ENCODE measurements around the gene RCSD1. TPM values are rescaled to one million over a fixed set of nuclear protein-coding genes. Genes with fewer than 3 reads are reported as not detected.
A peak's percentile ranks its signal among the peaks of the same experiment; 100 is the strongest.

The RCSD1 gene
- total and polyA plus RNA-seq, 10 of the 15 experiments (the other 5 are each of a cell fraction or from before 2014, with no cell fraction given), result 11.4 to 78.3 (median 71.6) TPM

DNA sequence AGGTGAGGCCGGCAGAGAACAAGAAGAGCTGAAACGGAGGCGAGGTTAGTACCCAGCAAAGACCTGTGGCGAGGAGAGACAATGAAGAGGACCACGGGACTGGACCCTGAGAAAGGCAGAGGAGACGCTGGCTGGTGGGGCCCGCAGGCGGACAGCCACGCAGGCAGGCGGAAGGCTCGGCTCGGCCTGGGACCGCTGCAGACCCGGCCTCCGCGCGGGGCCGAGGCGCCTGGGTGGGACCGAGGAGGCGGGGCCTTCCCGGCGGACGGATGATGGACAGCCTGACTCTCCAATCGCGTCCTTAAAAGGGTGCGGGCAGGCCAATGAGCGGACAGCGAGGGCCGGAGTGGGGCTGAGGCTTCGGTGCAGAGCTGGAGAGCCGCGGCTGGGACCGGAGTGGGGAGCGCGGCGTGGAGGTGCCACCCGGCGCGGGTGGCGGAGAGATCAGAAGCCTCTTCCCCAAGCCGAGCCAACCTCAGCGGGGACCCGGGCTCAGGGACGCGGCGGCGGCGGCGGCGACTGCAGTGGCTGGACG lies 91.7 kb downstream of the RCSD1 start, which contains the start of gene MPZL1 (continued):
- TF ChIP-seq, protein P1, sequence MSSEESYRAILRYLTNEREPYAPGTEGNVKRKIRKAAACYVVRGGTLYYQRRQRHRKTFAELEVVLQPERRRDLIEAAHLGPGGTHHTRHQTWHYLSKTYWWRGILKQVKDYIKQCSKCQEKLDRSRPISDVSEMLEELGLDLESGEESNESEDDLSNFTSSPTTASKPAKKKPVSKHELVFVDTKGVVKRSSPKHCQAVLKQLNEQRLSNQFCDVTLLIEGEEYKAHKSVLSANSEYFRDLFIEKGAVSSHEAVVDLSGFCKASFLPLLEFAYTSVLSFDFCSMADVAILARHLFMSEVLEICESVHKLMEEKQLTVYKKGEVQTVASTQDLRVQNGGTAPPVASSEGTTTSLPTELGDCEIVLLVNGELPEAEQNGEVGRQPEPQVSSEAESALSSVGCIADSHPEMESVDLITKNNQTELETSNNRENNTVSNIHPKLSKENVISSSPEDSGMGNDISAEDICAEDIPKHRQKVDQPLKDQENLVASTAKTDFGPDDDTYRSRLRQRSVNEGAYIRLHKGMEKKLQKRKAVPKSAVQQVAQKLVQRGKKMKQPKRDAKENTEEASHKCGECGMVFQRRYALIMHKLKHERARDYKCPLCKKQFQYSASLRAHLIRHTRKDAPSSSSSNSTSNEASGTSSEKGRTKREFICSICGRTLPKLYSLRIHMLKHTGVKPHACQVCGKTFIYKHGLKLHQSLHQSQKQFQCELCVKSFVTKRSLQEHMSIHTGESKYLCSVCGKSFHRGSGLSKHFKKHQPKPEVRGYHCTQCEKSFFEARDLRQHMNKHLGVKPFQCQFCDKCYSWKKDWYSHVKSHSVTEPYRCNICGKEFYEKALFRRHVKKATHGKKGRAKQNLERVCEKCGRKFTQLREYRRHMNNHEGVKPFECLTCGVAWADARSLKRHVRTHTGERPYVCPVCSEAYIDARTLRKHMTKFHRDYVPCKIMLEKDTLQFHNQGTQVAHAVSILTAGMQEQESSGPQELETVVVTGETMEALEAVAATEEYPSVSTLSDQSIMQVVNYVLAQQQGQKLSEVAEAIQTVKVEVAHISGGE (CRISPR knock-in tag; IDR thresholded peaks at IDR 0.05), result no peak
- TF ChIP-seq GABPA (IDR thresholded peaks at IDR 0.05; ENCODE audit: low read depth) (no peak), ZNF622 (IDR thresholded peaks at IDR 0.05) (no peak), IRF4 (IDR thresholded peaks at IDR 0.05; ENCODE audit: low read depth, low read length) (no peak), RB1 (IDR thresholded peaks at IDR 0.05; ENCODE audit: borderline replicate concordance) (no peak; the same call in 1 of the 2 replicates), MEF2A (IDR thresholded peaks at IDR 0.05; ENCODE audit: insufficient read depth, low read depth, low read length) (no peak), RUNX3 (IDR thresholded peaks at IDR 0.05; ENCODE audit: low read length) (no peak), CREB1 (IDR thresholded peaks at IDR 0.05; ENCODE audit: low read depth) (no peak), ZNF384 (IDR thresholded peaks at IDR 0.05; ENCODE audit: borderline replicate concordance, low read depth, low read length) (no peak), JUNB (IDR thresholded peaks at IDR 0.05) (no peak), NFYA (IDR thresholded peaks at IDR 0.05; ENCODE audit: borderline replicate concordance, low read depth, low read length) (peak; percentile 54), SREBF2 (IDR thresholded peaks at IDR 0.05; ENCODE audit: low read length) (no peak), MTA3 (IDR thresholded peaks at IDR 0.05; ENCODE audit: borderline replicate concordance, low read length) (no peak), ESRRA (IDR thresholded peaks at IDR 0.05; ENCODE audit: low read length) (no peak), TARDBP (IDR thresholded peaks at IDR 0.05; ENCODE audit: borderline replicate concordance) (no peak), SMARCA5 (IDR thresholded peaks at IDR 0.05) (0 out of 2 replicates have a peak, but pooled peaks have one; percentile 43), RAD51 (IDR thresholded peaks at IDR 0.05) (no peak), NFYB (IDR thresholded peaks at IDR 0.05; ENCODE audit: insufficient read depth, low read depth, low read length) (peak; percentile 96), YBX1 (IDR thresholded peaks at IDR 0.05) (no peak), ZNF207 (IDR thresholded peaks at IDR 0.05; ENCODE audit: borderline replicate concordance) (no peak; the same call in 1 of the 2 replicates), FOXK2 (IDR thresholded peaks at IDR 0.05) (no peak), JUND (IDR thresholded peaks at IDR 0.05; ENCODE audit: low read depth, low read length) (no peak), STAT3 (IDR thresholded peaks at IDR 0.05; ENCODE audit: low read depth, low read length) (no peak)
- TF ChIP-seq, protein P2, sequence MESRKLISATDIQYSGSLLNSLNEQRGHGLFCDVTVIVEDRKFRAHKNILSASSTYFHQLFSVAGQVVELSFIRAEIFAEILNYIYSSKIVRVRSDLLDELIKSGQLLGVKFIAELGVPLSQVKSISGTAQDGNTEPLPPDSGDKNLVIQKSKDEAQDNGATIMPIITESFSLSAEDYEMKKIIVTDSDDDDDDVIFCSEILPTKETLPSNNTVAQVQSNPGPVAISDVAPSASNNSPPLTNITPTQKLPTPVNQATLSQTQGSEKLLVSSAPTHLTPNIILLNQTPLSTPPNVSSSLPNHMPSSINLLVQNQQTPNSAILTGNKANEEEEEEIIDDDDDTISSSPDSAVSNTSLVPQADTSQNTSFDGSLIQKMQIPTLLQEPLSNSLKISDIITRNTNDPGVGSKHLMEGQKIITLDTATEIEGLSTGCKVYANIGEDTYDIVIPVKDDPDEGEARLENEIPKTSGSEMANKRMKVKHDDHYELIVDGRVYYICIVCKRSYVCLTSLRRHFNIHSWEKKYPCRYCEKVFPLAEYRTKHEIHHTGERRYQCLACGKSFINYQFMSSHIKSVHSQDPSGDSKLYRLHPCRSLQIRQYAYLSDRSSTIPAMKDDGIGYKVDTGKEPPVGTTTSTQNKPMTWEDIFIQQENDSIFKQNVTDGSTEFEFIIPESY (IDR thresholded peaks at IDR 0.05), result no peak
- TF ChIP-seq, protein P3, sequence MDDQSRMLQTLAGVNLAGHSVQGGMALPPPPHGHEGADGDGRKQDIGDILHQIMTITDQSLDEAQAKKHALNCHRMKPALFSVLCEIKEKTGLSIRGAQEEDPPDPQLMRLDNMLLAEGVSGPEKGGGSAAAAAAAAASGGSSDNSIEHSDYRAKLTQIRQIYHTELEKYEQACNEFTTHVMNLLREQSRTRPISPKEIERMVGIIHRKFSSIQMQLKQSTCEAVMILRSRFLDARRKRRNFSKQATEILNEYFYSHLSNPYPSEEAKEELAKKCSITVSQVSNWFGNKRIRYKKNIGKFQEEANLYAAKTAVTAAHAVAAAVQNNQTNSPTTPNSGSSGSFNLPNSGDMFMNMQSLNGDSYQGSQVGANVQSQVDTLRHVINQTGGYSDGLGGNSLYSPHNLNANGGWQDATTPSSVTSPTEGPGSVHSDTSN (IDR thresholded peaks at IDR 0.05; ENCODE audit: insufficient replicate concordance, low read depth, low read length), result peak; percentile 99
- TF ChIP-seq, protein P4, sequence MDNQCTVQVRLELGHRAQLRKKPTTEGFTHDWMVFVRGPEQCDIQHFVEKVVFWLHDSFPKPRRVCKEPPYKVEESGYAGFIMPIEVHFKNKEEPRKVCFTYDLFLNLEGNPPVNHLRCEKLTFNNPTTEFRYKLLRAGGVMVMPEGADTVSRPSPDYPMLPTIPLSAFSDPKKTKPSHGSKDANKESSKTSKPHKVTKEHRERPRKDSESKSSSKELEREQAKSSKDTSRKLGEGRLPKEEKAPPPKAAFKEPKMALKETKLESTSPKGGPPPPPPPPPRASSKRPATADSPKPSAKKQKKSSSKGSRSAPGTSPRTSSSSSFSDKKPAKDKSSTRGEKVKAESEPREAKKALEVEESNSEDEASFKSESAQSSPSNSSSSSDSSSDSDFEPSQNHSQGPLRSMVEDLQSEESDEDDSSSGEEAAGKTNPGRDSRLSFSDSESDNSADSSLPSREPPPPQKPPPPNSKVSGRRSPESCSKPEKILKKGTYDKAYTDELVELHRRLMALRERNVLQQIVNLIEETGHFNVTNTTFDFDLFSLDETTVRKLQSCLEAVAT (IDR thresholded peaks at IDR 0.05), result no peak

All from GM12878 (cell line).